Measurements from ENCODE around the gene MAPK7.

DNA sequence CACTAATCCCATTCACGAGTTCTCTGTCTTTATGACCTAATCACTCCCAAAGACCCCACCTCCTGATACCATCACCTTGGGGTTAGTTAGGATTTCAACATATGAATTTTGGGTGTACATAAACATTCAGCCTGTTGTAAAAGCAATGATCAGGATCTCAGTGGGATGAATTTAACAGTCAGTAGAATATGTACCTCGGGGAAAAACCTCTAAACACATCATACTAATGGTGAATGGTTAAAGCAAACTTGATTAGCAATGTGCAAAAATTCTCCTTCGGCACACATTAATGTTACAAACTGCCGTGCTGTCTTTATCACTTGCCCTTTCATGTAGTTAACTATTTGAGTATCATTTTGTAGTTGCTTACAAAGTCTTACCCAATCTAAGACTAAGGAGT, 42.9 kb downstream of the MAPK7 start:
- TF ChIP-seq CTCF (IDR thresholded peaks at IDR 0.05; ENCODE audit: low read depth, low read length) (no peak), MYC (IDR thresholded peaks at IDR 0.05; ENCODE audit: low read depth, low read length) (no peak), POLR2A (IDR thresholded peaks at IDR 0.05; ENCODE audit: extremely low read depth, insufficient read length) (no peak)
- TF ChIP-seq, protein P1, sequence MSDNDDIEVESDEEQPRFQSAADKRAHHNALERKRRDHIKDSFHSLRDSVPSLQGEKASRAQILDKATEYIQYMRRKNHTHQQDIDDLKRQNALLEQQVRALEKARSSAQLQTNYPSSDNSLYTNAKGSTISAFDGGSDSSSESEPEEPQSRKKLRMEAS (IDR thresholded peaks at IDR 0.05; ENCODE audit: low read depth, low read length): no peak

Measured in NB4 (cell line).